Stimulated activated effector memory CD8-positive, alpha-beta T cell treated with anti-CD3 and anti-CD28 coated beads, Interleukin-12 subunit alpha, Interleukin-12 subunit beta, amount 100 ng/mL, for 72 hours (primary cell): ENCODE data around the gene COMMD1.
A peak's percentile ranks its signal among the peaks of the same experiment; 100 is the strongest.
"Not testable (repeated sequence)": the region's sequence is repeated elsewhere in the genome, so short reads cannot be mapped to it uniquely, and the experiment has no call there.

Source experiments
- ATAC-seq: fragments of 150-1000 bp; cut with Tn5 transposase; 2 replicates; pipeline ENCODE4 v1.10.0; 2021
- DNase-seq, 2 donors: peaks; one replicate each; pipeline ENCODE4 v3.0.0; 2021 to 2022; ENCODE audit warnings: low spot score in 2 of 2
- H3K27ac Mint-ChIP-seq: one replicate; pipeline ENCODE4 v1.8.0; 2022; ENCODE audit warnings: mild to moderate bottlenecking, mixed read lengths
- H3K36me3 Mint-ChIP-seq: one replicate; pipeline ENCODE4 v1.8.0; 2022; ENCODE audit warnings: mild to moderate bottlenecking, mixed read lengths
- H3K4me1 Mint-ChIP-seq: one replicate; pipeline ENCODE4 v1.8.0; 2022; ENCODE audit warnings: mixed read lengths
- H3K4me3 Mint-ChIP-seq: one replicate; pipeline ENCODE4 v1.8.0; 2022; ENCODE audit warnings: mild to moderate bottlenecking, mixed read lengths
- H3K9me3 Mint-ChIP-seq: one replicate; pipeline ENCODE4 v1.8.0; 2022; ENCODE audit warnings: mixed read lengths

Gene COMMD1

GRCh38 chr2:61905372-61906185 lies at the start of gene COMMD1:
Gene COMMD1 (plus strand): TSS chr2:61905674. CDS start chr2:61905679, 5 bp downstream.
- DNase-seq = peak; percentile 70 to 89
- Mint-ChIP-seq H3K4me1 (peaks cover 7% of the 10 kb centered on the region), H3K27ac (peak within 1 kb of the TSS; percentile 97), H3K36me3 (peaks cover 6% of the 10 kb centered on the region), H3K9me3 (no peaks in the 10 kb centered on the region), H3K4me3 (peak within 1 kb of the TSS; percentile 97)
- peak; percentile 99 for ATAC-seq

GRCh38 chr2:61857224-61857623 lies 48.2 kb upstream of the COMMD1 start:
- Mint-ChIP-seq H3K36me3 (peaks cover 13% of the 10 kb centered on the region), H3K4me3 (no peak overlapping the region), H3K9me3 (peaks cover 2% of the 10 kb centered on the region), H3K4me1 (peaks cover 9% of the 10 kb centered on the region), H3K27ac (no peak overlapping the region)
- no peak for ATAC-seq
- DNase-seq = no peak

GRCh38 chr2:61862085-61862484 lies 43.4 kb upstream of the COMMD1 start:
- H3K27ac Mint-ChIP-seq = no peak overlapping the region
- no peak overlapping the region for H3K4me3 Mint-ChIP-seq
- peaks cover 3% of the 10 kb centered on the region for H3K9me3 Mint-ChIP-seq
- H3K4me1 Mint-ChIP-seq = no peaks in the 10 kb centered on the region
- DNase-seq = no peak
- peaks cover 33% of the 10 kb centered on the region for H3K36me3 Mint-ChIP-seq
- ATAC-seq = no peak

- ATAC-seq, H3K4me3 Mint-ChIP-seq, DNase-seq, H3K27ac Mint-ChIP-seq, H3K9me3 Mint-ChIP-seq, H3K4me1 Mint-ChIP-seq: not testable (repeated sequence)
- peaks cover 78% of the 10 kb centered on the region for H3K36me3 Mint-ChIP-seq
Measured at GRCh38 chr2:61866482-61867089, 38.9 kb upstream of the COMMD1 start.

GRCh38 chr2:61876400-61876799 lies 29.1 kb upstream of the COMMD1 start:
- no peak for DNase-seq
- no peak overlapping the region for H3K4me3 Mint-ChIP-seq
- ATAC-seq = no peak
- no peaks in the 10 kb centered on the region for H3K9me3 Mint-ChIP-seq
- no peaks in the 10 kb centered on the region for H3K4me1 Mint-ChIP-seq
- H3K27ac Mint-ChIP-seq = no peak overlapping the region
- peaks cover 100% of the 10 kb centered on the region for H3K36me3 Mint-ChIP-seq

- peaks cover 100% of the 10 kb centered on the region for H3K36me3 Mint-ChIP-seq
- ATAC-seq (no peak), DNase-seq (no peak)
- no peak overlapping the region for H3K4me3 Mint-ChIP-seq
- no peak overlapping the region for H3K27ac Mint-ChIP-seq
- no peaks in the 10 kb centered on the region for H3K4me1 Mint-ChIP-seq
- H3K9me3 Mint-ChIP-seq = no peaks in the 10 kb centered on the region
Measured at GRCh38 chr2:61877571-61878245, 27.8 kb upstream of the COMMD1 start.

GRCh38 chr2:61878761-61879160 lies 26.7 kb upstream of the COMMD1 start:
- no peak for ATAC-seq
- DNase-seq = no peak
- Mint-ChIP-seq H3K9me3 (no peaks in the 10 kb centered on the region), H3K27ac (no peak overlapping the region), H3K4me1 (no peaks in the 10 kb centered on the region), H3K36me3 (peaks cover 100% of the 10 kb centered on the region), H3K4me3 (no peak overlapping the region)

GRCh38 chr2:61879351-61879750 lies 26.1 kb upstream of the COMMD1 start:
- not testable (repeated sequence) for ATAC-seq, DNase-seq, H3K4me1 Mint-ChIP-seq, H3K4me3 Mint-ChIP-seq, H3K9me3 Mint-ChIP-seq, H3K27ac Mint-ChIP-seq
- peaks cover 100% of the 10 kb centered on the region for H3K36me3 Mint-ChIP-seq

- DNase-seq (no peak), ATAC-seq (no peak)
- Mint-ChIP-seq H3K4me3 (no peak overlapping the region), H3K27ac (peak overlapping the region; percentile 26), H3K36me3 (peaks cover 100% of the 10 kb centered on the region), H3K4me1 (peaks cover 22% of the 10 kb centered on the region), H3K9me3 (no peaks in the 10 kb centered on the region)
Measured at GRCh38 chr2:61882850-61883249, 22.6 kb upstream of the COMMD1 start.

GRCh38 chr2:61885896-61886603 lies 19.4 kb upstream of the COMMD1 start:
- no peak for ATAC-seq
- H3K4me1 Mint-ChIP-seq = peaks cover 28% of the 10 kb centered on the region
- H3K4me3 Mint-ChIP-seq = peak overlapping the region; percentile 78
- peaks cover 84% of the 10 kb centered on the region for H3K36me3 Mint-ChIP-seq
- peak overlapping the region; percentile 99 for H3K27ac Mint-ChIP-seq
- H3K9me3 Mint-ChIP-seq = no peaks in the 10 kb centered on the region
- DNase-seq = no peak

GRCh38 chr2:61887717-61888266 lies 17.7 kb upstream of the COMMD1 start:
- H3K4me3 Mint-ChIP-seq = peak overlapping the region; percentile 78
- ATAC-seq (no peak), DNase-seq (peak in 1 of 2 donors; percentile 55)
- H3K9me3 Mint-ChIP-seq = no peaks in the 10 kb centered on the region
- peaks cover 67% of the 10 kb centered on the region for H3K36me3 Mint-ChIP-seq
- peaks cover 28% of the 10 kb centered on the region for H3K4me1 Mint-ChIP-seq
- H3K27ac Mint-ChIP-seq = peak overlapping the region; percentile 99

- DNase-seq = peak; percentile 98 to 99
- H3K36me3 Mint-ChIP-seq = peaks cover 60% of the 10 kb centered on the region
- ATAC-seq = peak; percentile 93
- H3K27ac Mint-ChIP-seq = peak within 1 kb of the TSS; percentile 99
- H3K4me3 Mint-ChIP-seq = peak within 1 kb of the TSS; percentile 78
- H3K4me1 Mint-ChIP-seq = peaks cover 28% of the 10 kb centered on the region
- H3K9me3 Mint-ChIP-seq = no peaks in the 10 kb centered on the region
Measured at GRCh38 chr2:61888267-61889055, 17.0 kb upstream of the COMMD1 start, which contains the start of gene CCT4. Gene CCT4 (minus strand): TSS chr2:61888656. CDS start chr2:61888507, 149 bp downstream.

GRCh38 chr2:61898810-61899209 lies 6.7 kb upstream of the COMMD1 start:
- DNase-seq (no peak), ATAC-seq (no peak)
- no peaks in the 10 kb centered on the region for H3K9me3 Mint-ChIP-seq
- no peak overlapping the region for H3K27ac Mint-ChIP-seq
- no peaks in the 10 kb centered on the region for H3K36me3 Mint-ChIP-seq
- no peaks in the 10 kb centered on the region for H3K4me1 Mint-ChIP-seq
- H3K4me3 Mint-ChIP-seq = no peak overlapping the region

- ATAC-seq (no peak), DNase-seq (no peak)
- Mint-ChIP-seq H3K4me1 (peaks cover 6% of the 10 kb centered on the region), H3K9me3 (no peaks in the 10 kb centered on the region), H3K27ac (no peak overlapping the region), H3K4me3 (no peak overlapping the region), H3K36me3 (no peaks in the 10 kb centered on the region)
Measured at GRCh38 chr2:61900281-61900680, 5.2 kb upstream of the COMMD1 start.
